NCI-H345 treated with DMSO at 0.1 percent for 48 hours (cell line): ENCODE results near the gene WHRN.

Source experiments
- DNase-seq: peaks from one replicate; lab custom pipeline; 2025; ENCODE audit not compliant: unreplicated experiment; lab: John Stamatoyannopoulos, UW

The WHRN gene

GRCh38 chr9:114401344-114401743, 103.9 kb downstream of the WHRN start:
- no peak for DNase-seq

- DNase-seq = no peak
Measured at GRCh38 chr9:114400772-114401171, 104.5 kb downstream of the WHRN start.

- DNase-seq = no peak
Measured at GRCh38 chr9:114400219-114400618, 105.1 kb downstream of the WHRN start.

GRCh38 chr9:114399381-114399780, 105.9 kb downstream of the WHRN start:
- DNase-seq = no peak

GRCh38 chr9:114397848-114398605, 107.2 kb downstream of the WHRN start:
- no peak for DNase-seq

GRCh38 chr9:114397219-114397847, 107.9 kb downstream of the WHRN start:
- no peak for DNase-seq

GRCh38 chr9:114396558-114397218, 108.6 kb downstream of the WHRN start:
- DNase-seq = no peak

GRCh38 chr9:114395768-114396167, 109.5 kb downstream of the WHRN start:
- DNase-seq = no peak

GRCh38 chr9:114395334-114395617, 110.0 kb downstream of the WHRN start:
- no peak for DNase-seq

- DNase-seq = no peak
Measured at GRCh38 chr9:114394523-114395333, 110.5 kb downstream of the WHRN start.

GRCh38 chr9:114392749-114393112, 112.5 kb downstream of the WHRN start:
- DNase-seq = no peak

GRCh38 chr9:114390952-114391351, 114.3 kb downstream of the WHRN start:
- DNase-seq = no peak

GRCh38 chr9:114389612-114390368, 115.5 kb downstream of the WHRN start:
- DNase-seq = no peak

GRCh38 chr9:114388764-114389375, 116.4 kb downstream of the WHRN start:
- no peak for DNase-seq

GRCh38 chr9:114388357-114388682, 117.0 kb downstream of the WHRN start:
- DNase-seq = no peak

- no peak for DNase-seq
Measured at GRCh38 chr9:114387680-114388356, 117.5 kb downstream of the WHRN start, which contains the start of gene AKNA. AKNA (minus strand) TSS chr9:114387982; CDS start chr9:114381333, 6,649 bp downstream.

- no peak for DNase-seq
Measured at GRCh38 chr9:114386886-114387679, 118.2 kb downstream of the WHRN start.

- no peak for DNase-seq
Measured at GRCh38 chr9:114386361-114386885, 118.8 kb downstream of the WHRN start.
